GM15510 (cell line): Measurements from ENCODE around the gene MGLL.
A peak's percentile ranks its signal among the peaks of the same experiment; 100 is the strongest.

Experiments
- POLR2A ChIP-seq: IDR thresholded peaks from 3 replicates; pipeline ENCODE4 v1.6.1; 2011; ENCODE audit warnings: borderline replicate concordance; ENCODE audit not compliant: insufficient read length; ENCODE audit errors: extremely low read depth

The MGLL gene

GRCh38 chr3:127821394-127821793 is 921 bp downstream of the MGLL start:
- peak; percentile 61 for TF ChIP-seq POLR2A

- no peak for TF ChIP-seq POLR2A
These were observed 1.4 kb downstream of the MGLL start for GRCh38 chr3:127820826-127821313.

- TF ChIP-seq POLR2A: no peak
These were observed 2.0 kb downstream of the MGLL start for GRCh38 chr3:127820221-127820825.

GRCh38 chr3:127819656-127820055 is 2.7 kb downstream of the MGLL start:
- TF ChIP-seq POLR2A: no peak

GRCh38 chr3:127819086-127819485 is 3.2 kb downstream of the MGLL start:
- no peak for TF ChIP-seq POLR2A

- TF ChIP-seq POLR2A: no peak
These were observed 4.9 kb downstream of the MGLL start for GRCh38 chr3:127817406-127817841.

- TF ChIP-seq POLR2A: peak; percentile 12
These were observed 5.4 kb downstream of the MGLL start for GRCh38 chr3:127816783-127817405.

- no peak for TF ChIP-seq POLR2A
These were observed 6.4 kb downstream of the MGLL start for GRCh38 chr3:127815641-127816605.

- no peak for TF ChIP-seq POLR2A
These were observed 7.3 kb downstream of the MGLL start for GRCh38 chr3:127815001-127815400.

GRCh38 chr3:127814325-127814781 is 8.0 kb downstream of the MGLL start:
- TF ChIP-seq POLR2A: no peak

GRCh38 chr3:127812151-127812550 is 10.2 kb downstream of the MGLL start:
- no peak for TF ChIP-seq POLR2A

GRCh38 chr3:127811717-127812116 is 10.6 kb downstream of the MGLL start:
- TF ChIP-seq POLR2A: no peak

- TF ChIP-seq POLR2A: no peak
These were observed 12.7 kb downstream of the MGLL start for GRCh38 chr3:127809611-127810010.

- TF ChIP-seq POLR2A: no peak
These were observed 13.1 kb downstream of the MGLL start for GRCh38 chr3:127809211-127809610.

GRCh38 chr3:127808197-127808596 is 14.1 kb downstream of the MGLL start:
- no peak for TF ChIP-seq POLR2A
